ENCODE measurements around the gene ESRRG. TPM values are rescaled to one million over a fixed set of nuclear protein-coding genes. Genes with fewer than 3 reads are reported as not detected.
A peak's percentile ranks its signal among the peaks of the same experiment; 100 is the strongest.

Gene ESRRG
- polyA plus RNA-seq, 1 donor from 2014 or later: 3.7 TPM

GRCh38 chr1:216632980-216633379, 90.2 kb downstream of the ESRRG start:
- H3K27me3 ChIP-seq (ENCODE audit: insufficient read depth, low read depth, low read length): peaks cover 5% of the 10 kb centered on the region
- H3F3A ChIP-seq (ENCODE audit: insufficient read depth, low read length, poor library complexity, severe bottlenecking): no peaks in the 10 kb centered on the region
- TF ChIP-seq CTCF (IDR thresholded peaks at IDR 0.05; ENCODE audit: poor library complexity, severe bottlenecking) (no peak), RAD21 (conservative IDR thresholded peaks at IDR 0.05) (no peak), EP300 (conservative IDR thresholded peaks at IDR 0.05; ENCODE audit: poor library complexity, severe bottlenecking) (no peak), TAF1 (IDR thresholded peaks at IDR 0.05; ENCODE audit: low read depth) (no peak), POLR2AphosphoS5 (IDR thresholded peaks at IDR 0.05) (no peak), EZH2 (IDR thresholded peaks at IDR 0.05; ENCODE audit: borderline replicate concordance, insufficient read depth, low read length, poor library complexity, severe bottlenecking) (no peak), SMC3 (conservative IDR thresholded peaks at IDR 0.05; ENCODE audit: poor library complexity) (no peak), MXI1 (conservative IDR thresholded peaks at IDR 0.05; ENCODE audit: poor library complexity, severe bottlenecking) (no peak), REST (IDR thresholded peaks at IDR 0.05; ENCODE audit: borderline replicate concordance) (no peak)
- no peaks in the 10 kb centered on the region for H3K36me3 ChIP-seq (ENCODE audit: insufficient read depth, low read length)
- no peak overlapping the region for H3K4me2 ChIP-seq (ENCODE audit: low read length)
- no peak overlapping the region for H3K9ac ChIP-seq (ENCODE audit: low read length)
- H3K79me2 ChIP-seq (replicated peaks; ENCODE audit: insufficient read depth, low read length): no peaks in the 10 kb centered on the region
- H2AFZ ChIP-seq (ENCODE audit: low read depth, low read length): no peak overlapping the region
- no peaks in the 10 kb centered on the region for H3K9me2 ChIP-seq (ENCODE audit: insufficient read depth, low read length)
- H3K27ac ChIP-seq (ENCODE audit: low read length): no peak overlapping the region
- H3K9me3 ChIP-seq (ENCODE audit: low read length): no peaks in the 10 kb centered on the region
- peak overlapping the region; percentile 16 for H3K4me3 ChIP-seq (ENCODE audit: low read length)
- no peaks in the 10 kb centered on the region for H4K20me1 ChIP-seq (ENCODE audit: insufficient read depth)

GRCh38 chr1:216630532-216630931, 92.7 kb downstream of the ESRRG start:
- TF ChIP-seq MXI1 (conservative IDR thresholded peaks at IDR 0.05; ENCODE audit: poor library complexity, severe bottlenecking): no peak
- TF ChIP-seq POLR2AphosphoS5 (IDR thresholded peaks at IDR 0.05): peak; percentile 91
- no peak for TF ChIP-seq CTCF (IDR thresholded peaks at IDR 0.05; ENCODE audit: poor library complexity, severe bottlenecking)
- TF ChIP-seq EP300 (conservative IDR thresholded peaks at IDR 0.05; ENCODE audit: poor library complexity, severe bottlenecking): peak; percentile 99
- TF ChIP-seq RAD21 (conservative IDR thresholded peaks at IDR 0.05): no peak
- H3K9ac ChIP-seq (ENCODE audit: low read length): no peak overlapping the region
- no peaks in the 10 kb centered on the region for H4K20me1 ChIP-seq (ENCODE audit: insufficient read depth)
- peak overlapping the region; percentile 11 for H3K27ac ChIP-seq (ENCODE audit: low read length)
- no peaks in the 10 kb centered on the region for H3K9me2 ChIP-seq (ENCODE audit: insufficient read depth, low read length)
- H3K79me2 ChIP-seq (replicated peaks; ENCODE audit: insufficient read depth, low read length): no peaks in the 10 kb centered on the region
- no peak overlapping the region for H3K4me2 ChIP-seq (ENCODE audit: low read length)
- H3K36me3 ChIP-seq (ENCODE audit: insufficient read depth, low read length): no peaks in the 10 kb centered on the region
- peak overlapping the region; percentile 28 for H3K4me3 ChIP-seq (ENCODE audit: low read length)
- H3F3A ChIP-seq (ENCODE audit: insufficient read depth, low read length, poor library complexity, severe bottlenecking): no peaks in the 10 kb centered on the region
- peaks cover 5% of the 10 kb centered on the region for H3K27me3 ChIP-seq (ENCODE audit: insufficient read depth, low read depth, low read length)
- no peaks in the 10 kb centered on the region for H3K9me3 ChIP-seq (ENCODE audit: low read length)
- no peak overlapping the region for H2AFZ ChIP-seq (ENCODE audit: low read depth, low read length)
